ENCODE measurements around the gene GALR1.
"Not testable (repeated sequence)": the region's sequence is repeated elsewhere in the genome, so short reads cannot be mapped to it uniquely, and the experiment has no call there.

The GALR1 gene

GRCh38 chr18:77250926-77251729 lies 1.5 kb downstream of the GALR1 start:
- DNase-seq: no peak

- no peak for DNase-seq
Observed at GRCh38 chr18:77251730-77252050, 2.0 kb downstream of the GALR1 start.

- no peak for DNase-seq
Observed at GRCh38 chr18:77254711-77255405, 5.2 kb downstream of the GALR1 start.

- DNase-seq: no peak
Observed at GRCh38 chr18:77255426-77256105, 5.9 kb downstream of the GALR1 start.

- no peak for DNase-seq
Observed at GRCh38 chr18:77262643-77263465, 13.2 kb downstream of the GALR1 start.

DNA sequence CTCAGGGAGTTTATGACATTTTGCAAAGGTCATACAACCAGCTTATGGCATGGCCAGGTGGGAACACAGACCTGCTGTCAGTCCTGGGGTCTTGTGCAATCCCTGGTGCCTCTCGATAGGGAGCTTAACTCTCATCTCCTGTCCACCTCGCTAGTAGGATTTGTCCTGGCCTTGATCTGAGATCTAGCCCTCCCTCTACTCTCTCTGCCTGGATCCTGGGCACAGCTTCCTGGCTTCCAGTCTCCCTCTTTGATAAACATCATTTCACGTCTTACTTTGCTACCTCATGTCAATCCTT lies 13.8 kb downstream of the GALR1 start:
- DNase-seq: no peak

- no peak for DNase-seq
Observed at GRCh38 chr18:77267969-77268368, 18.3 kb downstream of the GALR1 start.

- no peak for DNase-seq
Observed at GRCh38 chr18:77268456-77268855, 18.8 kb downstream of the GALR1 start.

DNA sequence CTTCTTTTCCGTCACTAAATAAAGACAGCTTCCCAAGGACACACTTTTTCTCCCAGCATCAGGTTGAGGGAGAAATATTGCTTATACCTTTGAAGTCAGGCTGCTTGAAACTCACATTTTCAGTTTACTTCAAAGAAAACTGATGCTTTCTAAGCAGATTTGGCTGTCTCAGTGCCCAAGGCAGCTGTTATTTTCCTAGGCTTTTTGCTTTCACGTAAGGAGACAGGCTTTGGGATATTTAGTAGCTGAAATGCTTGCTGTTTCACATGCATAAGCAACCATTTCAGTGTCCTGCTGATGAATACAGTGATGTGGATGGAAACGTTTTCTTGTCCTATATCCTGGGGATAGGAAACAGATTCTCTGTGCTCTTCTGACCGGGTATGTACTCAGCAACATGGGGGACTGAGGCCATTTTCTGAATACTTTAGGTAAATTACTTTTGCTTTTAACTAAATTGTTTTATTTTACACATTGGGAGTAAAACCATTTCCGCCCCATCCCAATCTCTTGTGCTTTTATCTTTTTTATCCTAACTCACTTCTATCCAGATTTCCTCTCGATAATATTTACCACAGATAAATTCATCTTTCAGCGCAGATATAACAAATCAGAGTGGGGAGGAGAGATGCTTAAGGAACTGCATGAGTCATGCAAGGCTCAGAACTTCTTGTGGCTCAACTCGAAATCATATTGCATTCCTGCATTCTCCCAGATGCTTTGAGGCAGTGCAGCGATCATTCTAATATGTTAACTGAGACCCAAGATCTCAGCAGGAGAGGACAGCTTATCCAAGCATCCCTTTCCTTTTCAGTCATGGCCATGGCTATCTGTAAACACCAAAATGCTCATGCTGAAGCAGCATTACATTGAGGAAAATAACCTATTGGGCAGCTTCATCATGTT lies 22.2 kb downstream of the GALR1 start:
- DNase-seq: no peak

DNA sequence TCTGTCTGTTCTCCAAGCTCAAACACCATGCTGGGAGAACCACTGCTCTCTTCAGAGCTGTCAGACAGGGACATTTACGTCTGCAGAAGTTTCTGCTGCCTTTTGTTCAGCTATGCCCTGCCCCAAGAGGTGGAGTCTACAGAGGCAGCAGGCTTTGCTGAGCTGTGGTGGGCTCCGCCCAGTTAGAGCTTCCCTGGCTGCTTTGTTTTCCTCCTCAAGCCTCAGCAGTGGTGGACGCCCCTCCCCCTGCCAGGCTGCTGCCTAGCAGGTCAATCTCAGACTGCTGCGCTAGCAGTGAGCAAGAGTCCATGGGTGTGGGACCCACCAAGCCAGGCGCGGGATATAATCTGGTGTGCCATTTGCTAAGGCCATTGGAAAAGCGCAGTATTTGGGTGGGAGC lies 41.2 kb downstream of the GALR1 start:
- not testable (repeated sequence) for DNase-seq

- DNase-seq: no peak
Observed at GRCh38 chr18:77298172-77298571, 48.5 kb downstream of the GALR1 start.

DNA sequence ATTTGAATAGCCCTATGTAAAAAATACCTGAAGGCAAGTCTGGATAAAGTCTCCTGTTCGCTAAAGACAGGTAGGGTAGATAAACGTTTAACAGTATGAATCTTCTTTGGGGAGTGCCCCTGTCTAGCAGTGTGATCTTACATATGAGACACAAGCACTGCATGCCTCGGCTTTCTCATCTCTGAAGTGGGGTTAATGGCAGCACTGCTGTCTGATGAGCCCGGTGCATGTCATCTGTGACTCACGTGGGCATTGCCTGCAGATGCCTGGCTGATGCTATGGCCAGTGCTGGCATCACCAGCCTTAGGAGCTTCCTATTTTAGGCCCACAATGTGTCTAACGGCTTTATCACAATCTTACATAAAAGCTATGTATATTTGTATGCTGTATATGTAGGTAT lies 50.1 kb downstream of the GALR1 start:
- no peak for DNase-seq

DNA sequence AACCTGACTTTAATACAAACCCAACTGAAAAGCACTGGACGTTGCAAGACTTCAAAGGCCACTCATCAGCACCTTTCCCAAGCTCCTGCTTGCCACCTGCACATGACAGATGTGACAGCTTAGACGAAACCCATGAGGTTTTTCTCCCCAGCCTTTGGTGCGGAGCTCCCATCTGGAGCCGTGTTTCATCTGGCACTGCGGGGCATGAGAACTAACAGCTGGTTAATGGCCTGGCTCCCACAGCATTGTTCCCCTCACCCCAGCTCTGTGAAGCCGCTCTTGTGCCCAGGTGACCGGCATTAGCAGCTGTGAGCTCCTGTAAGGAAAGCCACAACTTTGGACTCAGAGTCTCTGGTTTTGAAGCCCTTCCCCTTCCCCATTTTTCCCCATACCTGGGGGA lies 50.9 kb downstream of the GALR1 start:
- DNase-seq: no peak

- DNase-seq: no peak
Observed at GRCh38 chr18:77304268-77304667, 54.6 kb downstream of the GALR1 start.

DNA sequence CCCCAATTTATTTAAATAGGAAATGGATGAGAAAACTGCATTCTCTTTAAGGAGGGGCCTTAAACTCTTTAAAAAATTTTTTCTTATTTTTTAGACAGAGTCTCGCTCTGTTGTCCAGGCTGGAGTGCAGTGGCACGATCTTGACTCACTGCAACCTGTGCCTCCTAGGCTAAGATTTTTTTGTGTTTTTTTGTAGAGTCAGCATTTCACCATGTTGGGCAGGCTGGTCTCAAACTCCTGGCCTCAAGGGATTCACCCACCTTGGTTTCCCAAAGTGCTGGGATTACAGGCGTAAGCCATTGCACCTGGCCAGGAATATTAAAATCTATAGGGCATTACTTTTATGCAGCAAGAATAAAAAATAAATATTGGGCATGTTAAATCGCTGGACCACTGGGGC lies 56.0 kb downstream of the GALR1 start:
- DNase-seq: no peak

DNA sequence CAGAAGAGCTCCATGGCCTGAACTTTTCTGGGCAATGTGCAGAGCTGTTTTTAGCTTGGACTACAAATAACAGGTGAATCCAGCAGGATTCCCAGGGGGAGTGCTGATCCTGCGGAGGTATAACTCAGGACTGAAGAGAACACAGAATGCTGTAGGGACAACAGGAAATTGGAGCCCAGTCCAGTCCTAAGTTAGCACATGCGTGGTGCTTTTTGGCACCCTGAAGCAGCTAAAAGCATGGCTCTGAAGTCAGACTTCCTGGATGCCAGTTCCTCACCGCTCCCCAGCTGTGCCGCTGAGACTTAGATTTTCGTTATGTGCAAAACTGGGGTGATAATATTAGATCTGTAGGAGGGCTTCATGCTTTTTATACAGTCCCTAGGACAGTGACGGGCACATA lies 58.6 kb downstream of the GALR1 start:
- no peak for DNase-seq

- DNase-seq: no peak
Observed at GRCh38 chr18:77314511-77314910, 64.9 kb downstream of the GALR1 start.

DNA sequence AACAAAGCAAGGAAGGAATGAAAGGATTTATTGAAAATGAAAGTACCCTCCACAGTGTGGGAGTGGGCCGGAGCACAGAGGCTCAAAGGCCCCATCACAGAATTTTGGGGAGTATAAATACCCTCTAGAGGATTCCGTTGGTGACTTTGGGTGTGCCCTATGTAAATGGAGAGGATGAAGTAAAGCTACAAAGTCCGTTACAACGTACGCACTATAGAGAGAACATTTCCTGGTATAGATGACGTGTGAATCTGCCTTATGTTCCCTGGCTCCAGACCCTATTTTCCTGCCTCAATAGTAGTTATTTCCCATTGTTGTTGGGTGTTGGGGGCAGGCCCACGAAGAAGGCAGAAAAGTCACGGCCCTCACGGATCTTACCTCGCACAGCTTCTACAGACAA lies 65.3 kb downstream of the GALR1 start:
- DNase-seq: no peak

DNA sequence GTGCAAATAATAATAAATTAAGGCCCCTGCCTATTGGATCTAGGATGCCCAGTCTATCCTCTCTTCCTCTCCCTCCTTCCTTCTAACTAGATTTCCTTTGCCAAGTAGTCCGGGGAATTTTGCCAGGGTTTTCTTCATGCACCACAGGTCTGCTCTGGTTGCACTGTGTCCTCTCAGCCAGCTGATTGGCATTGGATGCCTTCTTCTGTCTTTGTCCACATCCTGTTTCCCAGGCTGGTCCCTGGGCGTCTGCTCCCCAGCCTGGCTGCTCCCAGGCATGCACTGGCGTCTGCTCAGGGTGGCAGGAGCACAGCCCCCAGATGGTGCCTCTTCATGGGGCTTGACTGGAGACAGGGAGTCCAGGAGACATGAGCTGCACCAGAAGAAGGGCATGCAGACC lies 66.4 kb downstream of the GALR1 start:
- DNase-seq: no peak

DNA sequence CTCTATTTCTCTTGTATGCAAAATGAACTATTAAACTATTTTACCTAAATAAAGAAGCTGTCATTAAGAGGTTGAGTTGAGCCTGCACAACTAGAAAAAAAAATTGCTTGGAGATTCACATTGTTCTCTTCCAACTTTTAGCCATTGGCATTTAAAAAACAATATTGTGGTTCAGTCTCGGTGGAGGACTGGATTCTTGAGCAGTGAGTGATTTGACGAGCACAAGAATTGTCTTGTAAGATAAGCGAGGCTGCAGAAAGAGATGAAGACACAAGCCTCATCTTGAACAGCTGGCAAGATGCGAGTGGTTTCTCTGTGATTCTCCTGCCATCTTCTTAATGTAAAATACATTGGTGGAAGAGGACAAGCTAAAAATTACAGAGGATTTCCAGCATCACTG lies 67.0 kb downstream of the GALR1 start:
- no peak for DNase-seq

DNA sequence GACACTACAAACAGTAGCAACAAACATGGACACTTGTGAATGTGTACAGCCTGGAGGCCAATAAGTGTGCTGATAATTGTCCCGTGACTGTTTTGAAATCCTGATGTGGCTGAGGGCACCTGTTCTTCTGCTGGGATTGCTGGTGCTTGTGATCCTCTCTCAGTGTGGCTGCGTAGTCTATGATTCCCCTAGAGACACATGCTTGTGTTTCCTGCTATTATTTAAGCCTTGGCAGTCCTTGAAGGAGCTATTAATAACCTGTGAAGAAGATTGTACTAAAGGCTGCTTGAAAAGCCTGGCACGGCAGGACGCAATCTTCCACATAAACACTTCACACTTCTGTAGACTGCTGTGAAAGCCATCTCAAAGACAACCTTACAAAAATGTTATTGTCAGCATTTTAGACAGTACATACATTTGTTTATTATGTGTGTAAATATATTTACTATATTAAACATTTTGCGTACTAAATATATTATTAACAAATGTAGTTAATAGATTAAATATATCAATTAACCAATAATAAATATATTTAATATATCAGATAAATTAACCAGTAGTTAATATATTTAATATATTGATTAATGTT lies 71.4 kb downstream of the GALR1 start:
- peak; percentile 43 for DNase-seq
